WI38 (cell line): ENCODE results near the gene KLLN.

Source experiments
- H3K4me3 ChIP-seq: 2 replicates; pipeline ENCODE4 v1.5.1; 2011; ENCODE audit warnings: low read depth, mild to moderate bottlenecking, control low read depth, low read length
- TF ChIP-seq, protein P1 (sequence below): IDR thresholded peaks from 2 replicates; pipeline ENCODE4 v1.5.1; 2012; ENCODE audit warnings: low read depth, mild to moderate bottlenecking, control low read depth, low read length

The KLLN gene

DNA sequence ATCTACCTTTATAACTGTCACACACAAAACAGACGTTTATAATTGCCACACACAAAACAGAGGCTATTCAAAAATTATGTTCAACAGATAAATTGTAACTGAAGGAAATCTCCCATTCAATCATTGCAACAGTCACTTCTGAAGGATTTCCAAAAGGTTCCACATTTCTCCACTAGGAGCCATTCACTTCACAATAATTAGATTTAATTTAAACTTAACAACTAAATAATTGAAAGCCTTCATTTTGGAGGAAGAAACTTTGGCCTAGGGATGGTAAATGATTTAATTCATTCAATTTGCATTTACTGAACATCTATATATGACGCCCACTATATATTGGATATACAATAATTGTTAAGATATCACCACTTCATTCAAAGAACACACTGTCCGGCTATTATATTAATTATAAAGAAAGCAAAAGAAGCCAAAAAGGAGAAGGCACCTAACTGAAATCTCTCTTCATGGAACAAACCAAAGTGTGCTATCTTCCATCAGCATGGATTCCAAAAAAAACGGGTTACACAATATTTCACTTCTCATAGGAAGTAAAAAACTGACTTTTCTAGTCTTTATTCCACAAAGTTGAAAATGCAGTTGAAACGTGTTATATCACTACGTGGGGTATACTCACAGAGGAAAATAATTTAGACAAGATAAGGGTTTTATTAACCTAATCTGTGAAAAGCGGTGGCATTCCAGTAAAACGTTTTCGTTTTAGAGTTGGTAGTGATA, 47.0 kb downstream of the KLLN start:
- peak overlapping the region; percentile 86 for H3K4me3 ChIP-seq

More for the DNA sequence above, 47.0 kb downstream of the KLLN start:
- TF ChIP-seq, protein P1, sequence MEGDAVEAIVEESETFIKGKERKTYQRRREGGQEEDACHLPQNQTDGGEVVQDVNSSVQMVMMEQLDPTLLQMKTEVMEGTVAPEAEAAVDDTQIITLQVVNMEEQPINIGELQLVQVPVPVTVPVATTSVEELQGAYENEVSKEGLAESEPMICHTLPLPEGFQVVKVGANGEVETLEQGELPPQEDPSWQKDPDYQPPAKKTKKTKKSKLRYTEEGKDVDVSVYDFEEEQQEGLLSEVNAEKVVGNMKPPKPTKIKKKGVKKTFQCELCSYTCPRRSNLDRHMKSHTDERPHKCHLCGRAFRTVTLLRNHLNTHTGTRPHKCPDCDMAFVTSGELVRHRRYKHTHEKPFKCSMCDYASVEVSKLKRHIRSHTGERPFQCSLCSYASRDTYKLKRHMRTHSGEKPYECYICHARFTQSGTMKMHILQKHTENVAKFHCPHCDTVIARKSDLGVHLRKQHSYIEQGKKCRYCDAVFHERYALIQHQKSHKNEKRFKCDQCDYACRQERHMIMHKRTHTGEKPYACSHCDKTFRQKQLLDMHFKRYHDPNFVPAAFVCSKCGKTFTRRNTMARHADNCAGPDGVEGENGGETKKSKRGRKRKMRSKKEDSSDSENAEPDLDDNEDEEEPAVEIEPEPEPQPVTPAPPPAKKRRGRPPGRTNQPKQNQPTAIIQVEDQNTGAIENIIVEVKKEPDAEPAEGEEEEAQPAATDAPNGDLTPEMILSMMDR, result no peak
